K562 (cell line): ENCODE results near the gene PARD3B.

Experiments used
- ILF3 ChIP-seq: fragments of 450-650 bp; IDR thresholded peaks from 2 replicates; pipeline ENCODE4 v1.6.1; 2018; ENCODE audit warnings: antibody characterized with exemption, mild to moderate bottlenecking, moderate library complexity, borderline replicate concordance
- TBP ChIP-seq: optimal IDR thresholded peaks from 2 replicates; pipeline ENCODE3; 2011; ENCODE audit warnings: low read depth, low read length, improper control_type of control experiment
- ZBTB2 ChIP-seq: fragments of 450-650 bp; IDR thresholded peaks from 2 replicates; pipeline ENCODE4 v1.6.1; 2016; ENCODE audit warnings: antibody characterized with exemption
- ZNF324 ChIP-seq: fragments of 250-450 bp; sonication (Bioruptor Pico); IDR thresholded peaks from 2 replicates; pipeline ENCODE4 v1.4.0; 2020; ENCODE audit warnings: mild to moderate bottlenecking
- ZNF431 ChIP-seq: sonication (generic); formaldehyde crosslinking; IDR thresholded peaks from 2 replicates; pipeline ENCODE4 v1.8.0; 2022; ENCODE audit warnings: mild to moderate bottlenecking, missing genetic modification reagents
- ZNF444 ChIP-seq: fragments of 250-450 bp; sonication (Bioruptor Pico); IDR thresholded peaks from 2 replicates; pipeline ENCODE4 v1.4.0; 2020; ENCODE audit warnings: mild to moderate bottlenecking, moderate library complexity

- TF ChIP-seq ZNF444, result no peak
- no peak for TF ChIP-seq ZBTB2
- TF ChIP-seq ZNF324 (CRISPR knock-in tag), result no peak
- no peak for TF ChIP-seq ZNF431 (CRISPR knock-in tag)
- no peak for TF ChIP-seq ILF3
- TF ChIP-seq TBP, result no peak
Measured at GRCh38 chr2:205460217-205460616, 914.9 kb downstream of the PARD3B start.
